HCT116 (cell line): Measurements from ENCODE around the gene CSNK2B.

Experiments used
- ATF3 ChIP-seq: IDR thresholded peaks from 2 replicates; pipeline ENCODE4 v1.6.1; 2012
- CTCF ChIP-seq, 3 experiments: fragments of 200-600 bp in 1 of 3; sonication (generic) in 1 of 3; IDR thresholded peaks in 2 of 3; conservative IDR thresholded peaks in 1 of 3; 2 replicates each; pipeline ENCODE4 v1.5.1; 2012 to 2017; ENCODE audit warnings: low read depth in 2 of 3, low read length in 2 of 3, antibody characterized with exemption in 1 of 3, borderline replicate concordance in 1 of 3, control low read depth in 1 of 3, mild to moderate bottlenecking in 1 of 3, mixed read lengths in 1 of 3, mixed run types in 1 of 3, moderate library complexity in 1 of 3; ENCODE audit not compliant: insufficient read depth in 1 of 3
- ELF1 ChIP-seq: IDR thresholded peaks from 2 replicates; pipeline ENCODE4 v1.6.1; 2012; ENCODE audit warnings: low read depth, borderline replicate concordance
- FOSL1 ChIP-seq: IDR thresholded peaks from 2 replicates; pipeline ENCODE4 v1.6.1; 2012; ENCODE audit warnings: low read depth
- POLR2A ChIP-seq: IDR thresholded peaks from 2 replicates; pipeline ENCODE4 v1.7.0; 2011; ENCODE audit warnings: borderline replicate concordance; ENCODE audit not compliant: insufficient read depth, insufficient read length; ENCODE audit errors: extremely low read depth
- SIN3A ChIP-seq: IDR thresholded peaks from 2 replicates; pipeline ENCODE4 v1.6.1; 2012; ENCODE audit warnings: low read depth
- TF ChIP-seq, protein P1 (sequence below): IDR thresholded peaks from 2 replicates; pipeline ENCODE4 v1.6.1; 2012
- TF ChIP-seq, protein P2 (sequence below): IDR thresholded peaks from 2 replicates; pipeline ENCODE4 v1.6.1; 2011; ENCODE audit warnings: mild to moderate bottlenecking, low read length, moderate library complexity; ENCODE audit not compliant: insufficient replicate concordance; ENCODE audit errors: extremely low read depth

DNA sequence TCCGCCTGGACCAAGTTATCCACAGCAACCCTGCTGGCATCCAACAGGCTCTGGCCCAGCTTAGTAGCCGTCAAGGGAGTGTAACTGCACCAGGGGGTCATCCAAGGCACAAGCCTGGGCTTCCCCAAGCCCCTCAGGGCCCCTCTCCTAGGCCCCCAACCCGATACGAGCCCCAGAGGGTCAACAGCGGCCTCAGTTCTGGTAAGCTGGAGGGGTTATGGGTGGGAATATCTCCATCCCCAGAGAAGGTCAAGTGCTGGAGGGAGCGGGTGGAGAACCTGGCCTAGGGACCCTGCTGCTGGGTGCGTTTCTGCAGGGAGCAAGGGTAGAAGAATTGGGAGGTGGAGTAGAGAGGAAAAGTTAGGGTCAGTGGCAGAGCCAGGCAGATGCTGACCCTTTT is 32.4 kb upstream of the CSNK2B start:
- TF ChIP-seq POLR2A (no peak), SIN3A (no peak), CTCF (IDR thresholded peaks at IDR 0.05 in 2 of 3, conservative IDR thresholded peaks at IDR 0.05 in 1 of 3; ENCODE audit: borderline replicate concordance in 1 of 3, insufficient read depth in 1 of 3, low read depth in 2 of 3, low read length in 2 of 3) (no peak), ELF1 (no peak), FOSL1 (no peak), ATF3 (no peak)
- TF ChIP-seq, protein P1, sequence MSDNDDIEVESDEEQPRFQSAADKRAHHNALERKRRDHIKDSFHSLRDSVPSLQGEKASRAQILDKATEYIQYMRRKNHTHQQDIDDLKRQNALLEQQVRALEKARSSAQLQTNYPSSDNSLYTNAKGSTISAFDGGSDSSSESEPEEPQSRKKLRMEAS: no peak
- TF ChIP-seq, protein P2, sequence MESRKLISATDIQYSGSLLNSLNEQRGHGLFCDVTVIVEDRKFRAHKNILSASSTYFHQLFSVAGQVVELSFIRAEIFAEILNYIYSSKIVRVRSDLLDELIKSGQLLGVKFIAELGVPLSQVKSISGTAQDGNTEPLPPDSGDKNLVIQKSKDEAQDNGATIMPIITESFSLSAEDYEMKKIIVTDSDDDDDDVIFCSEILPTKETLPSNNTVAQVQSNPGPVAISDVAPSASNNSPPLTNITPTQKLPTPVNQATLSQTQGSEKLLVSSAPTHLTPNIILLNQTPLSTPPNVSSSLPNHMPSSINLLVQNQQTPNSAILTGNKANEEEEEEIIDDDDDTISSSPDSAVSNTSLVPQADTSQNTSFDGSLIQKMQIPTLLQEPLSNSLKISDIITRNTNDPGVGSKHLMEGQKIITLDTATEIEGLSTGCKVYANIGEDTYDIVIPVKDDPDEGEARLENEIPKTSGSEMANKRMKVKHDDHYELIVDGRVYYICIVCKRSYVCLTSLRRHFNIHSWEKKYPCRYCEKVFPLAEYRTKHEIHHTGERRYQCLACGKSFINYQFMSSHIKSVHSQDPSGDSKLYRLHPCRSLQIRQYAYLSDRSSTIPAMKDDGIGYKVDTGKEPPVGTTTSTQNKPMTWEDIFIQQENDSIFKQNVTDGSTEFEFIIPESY: no peak
